NK-92 (cell line): ENCODE measurements around the gene SCIN.
"Not testable (repeated sequence)": the region's sequence is repeated elsewhere in the genome, so short reads cannot be mapped to it uniquely, and the experiment has no call there.

Source experiments
- DNase-seq: peaks from one replicate; lab custom pipeline; 2025; ENCODE audit not compliant: unreplicated experiment; lab: John Stamatoyannopoulos, UW

SCIN gene

DNA sequence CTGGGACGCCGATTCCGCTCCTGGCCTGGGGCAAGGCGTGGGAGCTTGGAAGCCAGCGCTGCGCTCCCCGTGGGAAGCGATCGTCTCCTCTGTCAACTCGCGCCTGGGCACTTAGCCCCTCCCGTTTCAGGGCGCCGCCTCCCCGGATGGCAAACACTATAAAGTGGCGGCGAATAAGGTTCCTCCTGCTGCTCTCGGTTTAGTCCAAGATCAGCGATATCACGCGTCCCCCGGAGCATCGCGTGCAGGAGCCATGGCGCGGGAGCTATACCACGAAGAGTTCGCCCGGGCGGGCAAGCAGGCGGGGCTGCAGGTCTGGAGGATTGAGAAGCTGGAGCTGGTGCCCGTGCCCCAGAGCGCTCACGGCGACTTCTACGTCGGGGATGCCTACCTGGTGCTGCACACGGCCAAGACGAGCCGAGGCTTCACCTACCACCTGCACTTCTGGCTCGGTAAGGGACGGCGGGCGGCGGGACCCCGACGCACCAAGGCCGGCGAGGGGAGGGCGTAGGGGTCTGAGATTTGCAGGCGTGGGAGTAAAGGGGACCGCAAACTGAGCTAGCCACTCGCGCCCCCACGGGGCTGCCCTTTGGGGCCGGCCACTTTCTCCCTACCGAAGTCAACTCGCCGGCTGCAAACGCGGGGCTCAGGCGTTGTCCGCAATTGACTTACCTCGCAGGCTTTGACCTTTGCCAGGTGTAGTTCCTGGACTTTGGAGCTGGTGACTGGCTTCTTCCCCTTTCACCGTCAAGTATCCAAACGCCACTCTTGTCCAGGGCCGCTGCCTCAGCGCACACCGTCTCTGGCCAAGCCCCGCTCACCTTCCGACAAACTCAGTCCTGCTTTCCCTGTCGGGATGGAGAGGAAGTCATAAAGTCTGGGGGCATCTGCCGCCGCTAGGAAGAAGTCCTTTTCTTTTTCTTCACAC is at the start of gene SCIN:
SCIN (plus strand) TSS at position 187 of the 928 bp plus-strand sequence; CDS start at position 254, 67 bp downstream.
- DNase-seq = no peak

DNA sequence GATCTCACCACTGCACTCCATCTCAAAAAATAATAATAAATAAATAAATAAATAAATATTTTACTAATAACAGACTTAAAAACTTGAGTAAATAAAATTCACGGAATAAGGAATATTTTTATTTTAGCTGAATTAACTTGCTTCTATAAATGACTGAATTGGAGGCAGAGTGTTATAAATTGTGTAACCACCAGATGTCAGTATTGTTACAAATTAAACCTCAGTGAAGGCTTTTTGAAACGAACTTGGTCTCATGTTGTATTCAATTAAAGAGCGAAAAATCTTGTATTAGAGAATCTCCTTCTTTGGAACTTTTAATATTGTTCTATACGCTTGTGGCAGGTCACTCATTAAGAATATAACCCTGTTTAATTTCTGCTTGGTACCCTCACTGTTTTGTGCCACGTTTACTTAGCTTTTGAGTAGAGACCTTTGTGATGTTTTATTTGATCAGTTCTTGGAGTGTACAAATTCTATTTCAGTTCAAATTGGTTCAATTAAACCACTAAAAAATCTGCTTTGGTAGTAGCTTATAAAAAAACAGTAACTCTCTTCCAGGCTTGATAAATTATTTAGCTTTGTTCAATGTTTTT is 45.6 kb upstream of the SCIN start:
- no peak for DNase-seq

GRCh38 chr7:12526693-12527092 is 43.8 kb upstream of the SCIN start:
- DNase-seq = not testable (repeated sequence)

- not testable (repeated sequence) for DNase-seq
Observed at GRCh38 chr7:12527670-12528069, 42.9 kb upstream of the SCIN start.

GRCh38 chr7:12529971-12530710 is 40.4 kb upstream of the SCIN start:
- no peak for DNase-seq

- no peak for DNase-seq
Observed at GRCh38 chr7:12531784-12532183, 38.7 kb upstream of the SCIN start.

- DNase-seq = no peak
Observed at GRCh38 chr7:12534046-12534445, 36.5 kb upstream of the SCIN start.

GRCh38 chr7:12539681-12540080 is 30.8 kb upstream of the SCIN start:
- no peak for DNase-seq

GRCh38 chr7:12540850-12541249 is 29.7 kb upstream of the SCIN start:
- DNase-seq = no peak

DNA sequence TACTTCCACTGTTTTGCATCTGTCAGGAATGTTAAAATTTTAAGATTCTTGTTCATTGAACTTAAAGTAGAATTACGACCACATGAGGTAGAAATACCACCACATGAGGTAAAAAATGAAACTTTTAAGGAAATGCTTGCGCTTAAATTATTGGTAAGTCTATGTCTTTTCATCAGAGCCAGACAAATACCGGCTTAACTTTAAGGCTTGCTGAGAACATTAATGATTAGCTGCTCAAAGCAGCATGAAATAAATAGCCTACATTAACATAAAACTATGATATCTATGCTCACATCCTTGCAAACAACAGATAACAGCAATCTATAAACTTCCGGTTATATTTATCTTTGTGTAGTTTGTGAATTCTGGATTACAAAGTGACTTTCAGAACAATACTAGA is 26.9 kb upstream of the SCIN start:
- DNase-seq = no peak

GRCh38 chr7:12549106-12549505 is 21.4 kb upstream of the SCIN start:
- no peak for DNase-seq

DNA sequence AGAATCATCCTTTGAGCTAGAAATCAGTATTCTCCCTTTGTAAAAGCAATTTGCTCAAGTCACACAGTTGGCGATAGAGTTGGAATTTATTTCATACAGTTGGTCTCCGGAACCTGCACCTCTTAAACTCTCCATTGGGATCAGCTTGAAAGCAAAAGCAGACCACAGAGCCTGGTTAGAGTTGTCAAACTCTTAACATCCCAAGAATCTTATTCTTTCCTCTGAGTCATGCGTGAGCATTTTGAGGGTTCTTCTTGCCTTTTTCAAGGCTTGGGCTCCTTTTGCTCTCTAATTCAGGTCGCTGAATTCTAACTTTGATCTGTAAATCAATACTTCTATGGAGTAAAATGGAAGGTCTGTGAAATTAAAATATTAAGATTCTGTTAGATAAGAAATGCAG is 19.6 kb upstream of the SCIN start:
- DNase-seq = no peak

DNA sequence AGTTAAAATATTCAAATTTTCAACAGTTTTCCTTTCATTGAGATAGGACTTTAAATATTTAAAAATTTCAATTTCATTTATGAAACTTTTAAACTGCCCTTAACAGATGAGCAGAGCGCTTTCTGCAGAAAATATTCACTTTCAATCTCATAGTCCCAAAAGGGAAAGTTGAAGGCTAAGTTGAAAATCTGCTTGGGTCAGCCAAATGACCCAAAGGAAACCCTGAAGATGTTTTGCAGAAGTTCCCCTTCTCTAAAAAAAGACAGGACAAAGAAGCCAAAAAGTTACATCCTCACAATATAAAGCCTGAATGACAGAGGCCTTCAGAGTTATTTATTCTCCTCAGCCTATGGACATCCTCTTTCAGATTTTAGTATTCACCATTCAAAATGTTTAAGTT is 17.6 kb upstream of the SCIN start:
- DNase-seq = no peak

DNA sequence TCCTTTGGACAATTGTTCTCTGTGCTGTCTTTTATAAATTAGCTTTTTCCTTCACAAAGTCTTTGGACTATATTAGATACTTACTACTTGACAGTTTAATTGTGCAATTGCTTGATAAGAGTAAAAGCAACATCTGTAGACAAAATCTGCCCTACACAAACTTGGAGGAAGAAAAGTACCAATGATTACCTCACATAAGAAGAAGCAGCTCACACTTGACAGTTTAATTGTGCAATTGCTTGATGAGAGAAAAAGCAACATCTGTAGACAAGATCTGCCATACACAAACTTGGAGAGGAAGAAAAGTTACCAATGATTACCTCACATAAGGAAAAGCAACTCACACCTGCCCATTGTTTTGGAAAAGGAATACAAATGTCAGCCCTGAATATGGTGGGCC is 17.1 kb upstream of the SCIN start:
- no peak for DNase-seq

GRCh38 chr7:12554351-12554750 is 16.2 kb upstream of the SCIN start:
- DNase-seq = no peak

- no peak for DNase-seq
Observed at GRCh38 chr7:12554872-12555271, 15.6 kb upstream of the SCIN start.

DNA sequence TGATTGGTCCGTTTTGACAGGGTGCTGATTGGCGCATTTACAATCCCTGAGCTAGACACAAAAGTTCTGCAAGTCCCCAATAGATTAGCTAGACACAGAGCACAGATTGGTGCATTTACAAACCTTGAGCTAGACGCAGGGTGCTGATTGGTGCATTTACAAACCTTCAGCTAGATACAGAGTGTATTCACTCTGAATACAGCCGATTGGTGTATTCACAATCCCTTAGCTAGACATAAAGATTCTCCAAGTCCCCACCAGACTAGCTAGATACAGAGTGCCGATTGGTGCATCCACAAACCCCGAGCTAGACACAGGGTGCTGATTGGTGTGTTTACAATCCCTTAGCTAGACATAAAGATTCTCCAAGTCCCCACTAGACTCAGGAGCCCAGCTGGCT is 14.8 kb upstream of the SCIN start:
- DNase-seq = not testable (repeated sequence)

- DNase-seq = not testable (repeated sequence)
Observed at GRCh38 chr7:12556139-12556792, 14.3 kb upstream of the SCIN start.

- no peak for DNase-seq
Observed at GRCh38 chr7:12557282-12557681, 13.2 kb upstream of the SCIN start.

DNA sequence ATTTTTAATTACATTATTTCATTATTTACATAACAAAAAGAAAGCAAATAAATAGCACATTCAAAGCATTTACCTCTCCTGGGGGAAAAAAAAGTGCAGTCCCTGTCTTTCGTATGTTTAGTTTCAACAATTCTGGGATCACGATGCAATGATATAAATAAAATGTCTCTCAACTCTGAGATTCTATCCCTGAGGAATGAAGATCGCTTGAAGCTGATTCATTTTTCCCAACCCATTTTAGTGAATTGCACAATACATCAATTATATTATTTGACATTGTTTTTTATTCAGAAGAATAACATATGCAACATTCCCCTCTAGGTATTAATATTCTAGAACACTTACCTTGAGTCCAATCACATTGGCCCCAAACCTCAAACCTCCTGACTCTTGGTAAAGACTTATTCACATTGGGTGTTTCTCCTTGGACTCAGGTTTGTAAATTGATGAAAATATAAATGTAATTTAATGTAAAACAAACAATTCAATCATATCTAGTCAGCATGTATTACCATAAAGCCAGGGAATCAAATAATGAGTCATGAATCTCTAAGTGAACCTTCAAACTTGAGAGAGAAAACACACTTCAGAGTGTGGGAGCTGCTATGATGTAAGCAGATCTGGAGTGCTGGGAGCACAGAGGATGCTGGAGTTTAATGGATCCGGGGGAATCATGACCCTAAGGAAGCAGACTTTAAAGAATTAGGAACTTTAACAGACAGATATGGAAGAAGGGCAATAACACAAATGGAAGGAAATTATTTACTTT is 5.3 kb upstream of the SCIN start:
- DNase-seq = no peak
